B cell (primary cell): Measurements from ENCODE around the gene SLC6A16. TPM values are rescaled to one million over a fixed set of nuclear protein-coding genes. Genes with fewer than 3 reads are reported as not detected.

Experiments used
- ATAC-seq: fragments of 200-7000 bp; cut with Tn5 transposase; one replicate; pipeline ENCODE4 v1.10.0; 2021; ENCODE audit warnings: low read depth, mild to moderate bottlenecking, moderate number of reproducible peaks, moderate library complexity
- CTCF ChIA-PET: fragments of 350-600 bp; sonication (Branson Sonifier 250); formaldehyde crosslinking; loops from one replicate; lab custom pipeline; 2021; ENCODE audit warnings: antibody characterized with exemption, inconsistent platforms; lab: Charles Lee
- POLR2A ChIA-PET: fragments of 350-600 bp; sonication (Branson Sonifier 250); formaldehyde crosslinking; loops from one replicate; lab custom pipeline; 2021; ENCODE audit warnings: antibody characterized with exemption; lab: Charles Lee
- DNase-seq: peaks from one replicate; pipeline ENCODE4 v3.0.0; 2013
- H2AFZ ChIP-seq: 2 replicates; pipeline ENCODE4 v1.6.1; 2012; ENCODE audit warnings: mild to moderate bottlenecking, low read depth, low read length; ENCODE audit not compliant: insufficient read depth, poor library complexity, severe bottlenecking
- H3K27ac ChIP-seq, 2 donors: 1 replicate in 1 of 2; 2 replicates in 1 of 2; pipeline ENCODE4 v1.5.1; 2012 to 2013; ENCODE audit warnings: low read length in 2 of 2, mild to moderate bottlenecking in 2 of 2, moderate library complexity in 1 of 2
- H3K27me3 ChIP-seq, 4 experiments: fragments of 200-600 bp in 1 of 4; sonication (generic) in 1 of 4; replicated peaks in 1 of 4; 1 replicate in 2 of 4; 2 replicates in 2 of 4; pipeline versions ENCODE4 v1.6.1 to v1.7.0; 2013 to 2016; ENCODE audit warnings: low read length in 3 of 4, mild to moderate bottlenecking in 2 of 4, mixed read lengths in 1 of 4, moderate library complexity in 1 of 4; ENCODE audit not compliant: insufficient read depth in 4 of 4, control insufficient read depth in 3 of 4; ENCODE audit errors: control extremely low read depth in 1 of 4
- H3K36me3 ChIP-seq, 2 experiments: replicated peaks in 1 of 2; 1 replicate in 1 of 2; 2 replicates in 1 of 2; pipeline versions ENCODE4 v1.6.1 to v1.7.1; 2013; ENCODE audit warnings: low read length in 1 of 2; ENCODE audit not compliant: insufficient read depth in 2 of 2, control insufficient read depth in 1 of 2; ENCODE audit errors: control extremely low read depth in 1 of 2, extremely low read depth in 1 of 2
- H3K4me1 ChIP-seq, 2 donors: fragments of 200-600 bp in 1 of 2; sonication (generic) in 1 of 2; 1 replicate in 1 of 2; 2 replicates in 1 of 2; pipeline versions ENCODE4 v1.5.1 to v1.6.1; 2013 to 2017; ENCODE audit warnings: low read length in 2 of 2; ENCODE audit not compliant: control insufficient read depth in 2 of 2, insufficient read depth in 2 of 2
- H3K4me2 ChIP-seq: replicated peaks from 2 replicates; pipeline ENCODE3; 2012; ENCODE audit warnings: mild to moderate bottlenecking, low read depth, low read length; ENCODE audit not compliant: poor library complexity, severe bottlenecking
- H3K4me3 ChIP-seq, 5 experiments: fragments of 200-600 bp in 1 of 5; sonication (generic) in 1 of 5; 1 replicate in 3 of 5; 2 replicates in 2 of 5; pipeline versions ENCODE4 v1.5.1 to v1.7.0; 2011 to 2016; ENCODE audit warnings: low read length in 4 of 5, mild to moderate bottlenecking in 4 of 5, low read depth in 2 of 5, control low read depth in 1 of 5, moderate library complexity in 1 of 5; ENCODE audit not compliant: insufficient read depth in 1 of 5; ENCODE audit errors: control extremely low read depth in 1 of 5, extremely low read depth in 1 of 5
- H3K79me2 ChIP-seq: fragments of 200-600 bp; sonication (generic); one replicate; pipeline ENCODE4 v1.6.0; 2016; ENCODE audit warnings: low read length; ENCODE audit not compliant: control insufficient read depth, insufficient read depth
- H3K9ac ChIP-seq: fragments of 200-600 bp; sonication (generic); 2 replicates; pipeline ENCODE4 v1.6.1; 2017; ENCODE audit warnings: mild to moderate bottlenecking, low read length, moderate library complexity
- H3K9me3 ChIP-seq, 3 donors: one replicate each; pipeline versions ENCODE4 v1.6.1 to v1.7.1; 2013; ENCODE audit warnings: low read length in 2 of 3; ENCODE audit not compliant: control insufficient read depth in 2 of 3, insufficient read depth in 1 of 3; ENCODE audit errors: control extremely low read depth in 1 of 3
- H4K20me1 ChIP-seq: 2 replicates; pipeline ENCODE4 v1.6.0; 2012; ENCODE audit warnings: mild to moderate bottlenecking, low read length; ENCODE audit not compliant: insufficient read depth, control insufficient read depth, poor library complexity, severe bottlenecking
- H3K27ac Mint-ChIP-seq: one replicate; pipeline ENCODE4 v1.8.0; 2021; ENCODE audit warnings: mixed read lengths
- H3K27me3 Mint-ChIP-seq: one replicate; pipeline ENCODE4 v1.8.0; 2021; ENCODE audit warnings: mixed read lengths
- H3K4me1 Mint-ChIP-seq: one replicate; pipeline ENCODE4 v1.8.0; 2021; ENCODE audit warnings: mixed read lengths
- H3K4me3 Mint-ChIP-seq: one replicate; pipeline ENCODE4 v1.8.0; 2021; ENCODE audit warnings: mixed read lengths
- H3K9me3 Mint-ChIP-seq: one replicate; pipeline ENCODE4 v1.8.0; 2022; ENCODE audit warnings: mixed read lengths; ENCODE audit not compliant: insufficient read depth
- EZH2 ChIP-seq: IDR thresholded peaks from 2 replicates; pipeline ENCODE4 v1.6.1; 2012; ENCODE audit warnings: borderline replicate concordance, low read depth, mild to moderate bottlenecking, moderate library complexity, low read length; ENCODE audit not compliant: insufficient read depth, poor library complexity, severe bottlenecking
- WGBS: methylation state at CpG from one replicate; pipeline ENCODE4 v1.1.5; 2013; ENCODE audit warnings: missing lambda C conversion rate; ENCODE audit not compliant: insufficient coverage; 5-methylcytosine and 5-hydroxymethylcytosine counted together
- intact Hi-C: fragments of 100-400 bp; cut with micrococcal nuclease; formaldehyde crosslinking; loops from one replicate; pipeline ENCODE4 v1.10.0; 2022
- polyA plus RNA-seq: library from polyadenylated mRNA; depleted of rRNA; stranded (reverse); fragments of >200 nt; gene quantifications from 2 replicates; pipeline ENCODE4 v1.2.3, GENCODE V29; 2012
- total RNA-seq, 2 donors: library from RNA; stranded (reverse); fragments of 120-200 nt in 1 of 2; gene quantifications; 1 replicate in 1 of 2; 2 replicates in 1 of 2; pipeline versions ENCODE4 v1.2.3 to v1.2.4, GENCODE V29; 2013 to 2022
- TF ChIP-seq, protein P1 (sequence below): fragments of 200-600 bp; IDR thresholded peaks from one replicate; pipeline ENCODE4 v1.8.0; 2022; ENCODE audit warnings: antibody characterized with exemption, mild to moderate bottlenecking

Gene SLC6A16
- total and polyA plus RNA-seq, 2 donors (not counting 1 experiment from before 2014, with no cell fraction given) = 22.3 to 68.4 TPM

DNA sequence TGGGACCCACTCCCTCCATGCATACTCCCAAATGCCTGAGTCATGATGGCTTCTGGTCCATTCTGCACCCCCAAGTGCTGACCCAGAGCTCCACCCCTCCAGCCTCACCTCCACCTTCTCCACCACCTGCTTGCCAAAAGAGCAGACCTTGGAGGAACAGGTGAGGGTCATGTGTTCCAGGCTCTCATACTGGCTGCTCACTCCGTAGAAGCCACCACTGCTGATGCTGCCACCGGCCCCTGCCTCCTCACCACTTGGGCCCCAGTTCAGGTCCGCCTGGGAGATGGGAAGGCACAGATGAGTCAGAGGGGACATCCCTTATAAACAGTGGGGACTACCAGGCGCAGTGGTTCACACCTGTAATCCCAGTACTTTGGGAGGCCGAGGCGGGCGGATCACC, 18.1 kb upstream of the SLC6A16 start:
- ATAC-seq = no peak
- DNase-seq = peak; percentile 24
- Histone ChIP-seq H3K27ac (no peak overlapping the region), H2AFZ (no peak overlapping the region), H3K9ac (no peak overlapping the region), H3K9me3 (peaks cover 0 to 25% (median 15%) of the 10 kb centered on the region in 3 donors), H3K27me3 (no peaks in the 10 kb centered on the region), H3K4me2 (no peak overlapping the region), H4K20me1 (peaks cover 19% of the 10 kb centered on the region), H3K4me3 (no peak overlapping the region), H3K36me3 (peaks cover 0 to 47% of the 10 kb centered on the region in 2 experiments), H3K79me2 (peaks cover 13% of the 10 kb centered on the region), H3K4me1 (peaks cover 36 to 75% of the 10 kb centered on the region in 2 donors)
- CTCF ChIA-PET = interaction anchor here (0.8 to 1.8 kb wide), 2 partner anchors 49 to 78 kb away, joined by 3 to 5 read pairs; no protein-coding TSS in a partner anchor
- TF ChIP-seq EZH2 = no peak
- TF ChIP-seq, protein P1, sequence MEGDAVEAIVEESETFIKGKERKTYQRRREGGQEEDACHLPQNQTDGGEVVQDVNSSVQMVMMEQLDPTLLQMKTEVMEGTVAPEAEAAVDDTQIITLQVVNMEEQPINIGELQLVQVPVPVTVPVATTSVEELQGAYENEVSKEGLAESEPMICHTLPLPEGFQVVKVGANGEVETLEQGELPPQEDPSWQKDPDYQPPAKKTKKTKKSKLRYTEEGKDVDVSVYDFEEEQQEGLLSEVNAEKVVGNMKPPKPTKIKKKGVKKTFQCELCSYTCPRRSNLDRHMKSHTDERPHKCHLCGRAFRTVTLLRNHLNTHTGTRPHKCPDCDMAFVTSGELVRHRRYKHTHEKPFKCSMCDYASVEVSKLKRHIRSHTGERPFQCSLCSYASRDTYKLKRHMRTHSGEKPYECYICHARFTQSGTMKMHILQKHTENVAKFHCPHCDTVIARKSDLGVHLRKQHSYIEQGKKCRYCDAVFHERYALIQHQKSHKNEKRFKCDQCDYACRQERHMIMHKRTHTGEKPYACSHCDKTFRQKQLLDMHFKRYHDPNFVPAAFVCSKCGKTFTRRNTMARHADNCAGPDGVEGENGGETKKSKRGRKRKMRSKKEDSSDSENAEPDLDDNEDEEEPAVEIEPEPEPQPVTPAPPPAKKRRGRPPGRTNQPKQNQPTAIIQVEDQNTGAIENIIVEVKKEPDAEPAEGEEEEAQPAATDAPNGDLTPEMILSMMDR = no peak
- H3K4me3 Mint-ChIP-seq = peak overlapping the region; percentile 16
- H3K4me1 Mint-ChIP-seq = peaks cover 67% of the 10 kb centered on the region
- H3K27ac Mint-ChIP-seq = peak overlapping the region; percentile 80
- 79% methylated on average over 3 of the region's 7 CpGs for WGBS
- POLR2A ChIA-PET = interaction anchor here (0.6 to 4.0 kb wide), 6 partner anchors 9 to 129 kb away, joined by 4 to 33 read pairs (median 10); no protein-coding TSS in a partner anchor
- H3K27me3 Mint-ChIP-seq = no peaks in the 10 kb centered on the region
- H3K9me3 Mint-ChIP-seq = no peaks in the 10 kb centered on the region
- intact Hi-C loops = no loop called here

- Histone ChIP-seq H3K79me2 (peaks cover 21% of the 10 kb centered on the region), H4K20me1 (peaks cover 27% of the 10 kb centered on the region), H3K4me2 (no peak overlapping the region), H3K27ac (peak overlapping the region; percentile 11 to 93), H3K4me3 (no peak overlapping the region), H3K9ac (no peak overlapping the region), H2AFZ (no peak overlapping the region), H3K36me3 (peaks cover 0 to 55% of the 10 kb centered on the region in 2 experiments), H3K27me3 (no peaks in the 10 kb centered on the region), H3K9me3 (peaks cover 0 to 26% (median 15%) of the 10 kb centered on the region in 3 donors), H3K4me1 (peaks cover 43 to 75% of the 10 kb centered on the region in 2 donors)
- CTCF ChIA-PET = interaction anchor here (0.8 to 1.8 kb wide), 4 partner anchors 11 to 77 kb away, joined by 3 to 5 read pairs (median 4); no protein-coding TSS in a partner anchor
- H3K27me3 Mint-ChIP-seq = no peaks in the 10 kb centered on the region
- POLR2A ChIA-PET = interaction anchor here (0.6 to 4.0 kb wide), 6 partner anchors 8 to 292 kb away, joined by 4 to 33 read pairs (median 6); no protein-coding TSS in a partner anchor
- peaks cover 67% of the 10 kb centered on the region for H3K4me1 Mint-ChIP-seq
- peak overlapping the region; percentile 16 for H3K4me3 Mint-ChIP-seq
- intact Hi-C loops = no loop called here
- peak overlapping the region; percentile 80 for H3K27ac Mint-ChIP-seq
- DNase-seq (no peak), ATAC-seq (no peak)
- 93% methylated on average over 5 of the region's 11 CpGs for WGBS
- TF ChIP-seq, protein P1 = no peak
- TF ChIP-seq EZH2 = no peak
- no peaks in the 10 kb centered on the region for H3K9me3 Mint-ChIP-seq
These were observed 17.3 kb upstream of the SLC6A16 start for GRCh38 chr19:49342291-49342721.
